HCT116 (cell line): ENCODE data around the gene LASP1NB.

Experiments
- ATAC-seq: fragments of 200-7000 bp; cut with Tn5 transposase; 2 replicates; pipeline ENCODE4 v1.9.1; 2020; ENCODE audit warnings: mild to moderate bottlenecking, moderate library complexity
- BruUV-seq: library from RNA; stranded (reverse); fragments of 400-500 nt; replicated peaks from 2 replicates; lab custom pipeline; 2021; lab: Mats Ljungman, UMichigan
- CTCF ChIA-PET: fragments of 300-600 bp; sonication (Branson Sonifier 250); formaldehyde crosslinking; loops from one replicate; lab custom pipeline; 2021; ENCODE audit warnings: antibody characterized with exemption; lab: Charles Lee
- POLR2A ChIA-PET: fragments of 300-600, 350-600 bp; sonication (Branson Sonifier 250); formaldehyde crosslinking; loops from one replicate; lab custom pipeline; 2021; ENCODE audit warnings: antibody characterized with exemption; lab: Charles Lee
- RAD21 ChIA-PET, 2 experiments: fragments of 300-600 bp; sonication (Branson Sonifier 250); formaldehyde crosslinking; loops; one replicate each; lab custom pipeline; 2023; ENCODE audit warnings: low total read pairs in 2 of 2; ENCODE audit not compliant: uncharacterized antibody in 2 of 2, unreplicated experiment in 2 of 2, low non-redundant PET in 1 of 2; lab: Charles Lee
- DNase-seq: peaks from one replicate; pipeline ENCODE4 v3.0.0-alpha.2; 2010; ENCODE audit warnings: low read depth, low spot score
- H2AFZ ChIP-seq: fragments of 200-600 bp; shearing (Covaris generic), sonication (generic); 2 replicates; pipeline ENCODE4 v1.6.1; 2017; ENCODE audit warnings: low read depth, mixed run types, mixed read lengths, antibody characterized with exemption, low read length; ENCODE audit not compliant: poor library complexity, severe bottlenecking
- H3K27ac ChIP-seq: 2 replicates; pipeline ENCODE4 v1.5.1; 2012; ENCODE audit warnings: low read depth, low read length
- H3K27me3 ChIP-seq: fragments of 200-600 bp; sonication (generic); 2 replicates; pipeline ENCODE4 v1.6.1; 2016; ENCODE audit warnings: mixed run types, low read length, mixed read lengths; ENCODE audit not compliant: insufficient read depth
- H3K36me3 ChIP-seq, 2 experiments: fragments of 200-500 bp in 1 of 2; fragments of 200-600 bp in 1 of 2; sonication (Bioruptor generic) in 1 of 2; sonication (generic) in 1 of 2; 2 replicates each; pipeline versions ENCODE4 v1.5.1 to v1.6.1; 2014 to 2016; ENCODE audit warnings: low read length in 2 of 2, inconsistent platforms in 1 of 2, mixed read lengths in 1 of 2, mixed run types in 1 of 2; ENCODE audit not compliant: insufficient read depth in 2 of 2, control insufficient read depth in 1 of 2
- H3K4me1 ChIP-seq, 2 experiments: fragments of 200-600 bp in 1 of 2; sonication (generic) in 1 of 2; 2 replicates each; pipeline versions ENCODE4 v1.5.1 to v1.6.1; 2012 to 2017; ENCODE audit warnings: low read length in 2 of 2, inconsistent platforms in 1 of 2, mild to moderate bottlenecking in 1 of 2, mixed read lengths in 1 of 2, mixed run types in 1 of 2, moderate library complexity in 1 of 2; ENCODE audit not compliant: insufficient read depth in 2 of 2, control insufficient read depth in 1 of 2
- H3K4me2 ChIP-seq: fragments of 200-600 bp; sonication (generic); 2 replicates; pipeline ENCODE4 v1.6.1; 2017; ENCODE audit warnings: mixed run types, low read length, mixed read lengths
- H3K4me3 ChIP-seq, 2 experiments: fragments of 200-600 bp in 1 of 2; sonication (generic) in 1 of 2; replicated peaks in 1 of 2; 2 replicates each; pipeline ENCODE4 v1.5.1; 2011 to 2016; ENCODE audit warnings: low read length in 2 of 2, control low read depth in 1 of 2, low read depth in 1 of 2, mild to moderate bottlenecking in 1 of 2, mixed read lengths in 1 of 2, mixed run types in 1 of 2
- H3K79me2 ChIP-seq: fragments of 200-600 bp; sonication (generic); 2 replicates; pipeline ENCODE4 v1.6.1; 2017; ENCODE audit warnings: mild to moderate bottlenecking, mixed run types, low read length, moderate library complexity, mixed read lengths; ENCODE audit not compliant: insufficient read depth
- H3K9ac ChIP-seq: fragments of 200-600 bp; sonication (generic); 2 replicates; pipeline ENCODE4 v1.6.1; 2016; ENCODE audit warnings: low read length, mixed read lengths
- H3K9me2 ChIP-seq: fragments of 200-600 bp; sonication (generic), shearing (Covaris generic); 2 replicates; pipeline ENCODE4 v1.6.1; 2017; ENCODE audit warnings: mixed run types, mild to moderate bottlenecking, moderate library complexity; ENCODE audit not compliant: insufficient read depth
- H3K9me3 ChIP-seq, 2 experiments: fragments of 200-500 bp in 1 of 2; fragments of 200-600 bp in 1 of 2; sonication (Bioruptor generic) in 1 of 2; sonication (generic) in 1 of 2; 2 replicates each; pipeline ENCODE4 v1.6.1; 2014 to 2017; ENCODE audit warnings: low read length in 2 of 2, mixed read lengths in 2 of 2, inconsistent platforms in 1 of 2, low read depth in 1 of 2, mild to moderate bottlenecking in 1 of 2, mixed run types in 1 of 2, moderate library complexity in 1 of 2; ENCODE audit not compliant: control insufficient read depth in 1 of 2, insufficient read depth in 1 of 2
- H4K20me1 ChIP-seq: fragments of 200-600 bp; sonication (generic), shearing (Covaris generic); 2 replicates; pipeline ENCODE4 v1.6.1; 2017; ENCODE audit warnings: mixed run types, mild to moderate bottlenecking, moderate library complexity; ENCODE audit not compliant: insufficient read depth
- CEBPB ChIP-seq: IDR thresholded peaks from 2 replicates; pipeline ENCODE4 v1.6.1; 2012; ENCODE audit warnings: low read depth
- ELF1 ChIP-seq: IDR thresholded peaks from 2 replicates; pipeline ENCODE4 v1.6.1; 2012; ENCODE audit warnings: low read depth, borderline replicate concordance
- EZH2 ChIP-seq: fragments of 200-600 bp; sonication (generic); IDR thresholded peaks from 2 replicates; pipeline ENCODE4 v1.6.1; 2017; ENCODE audit warnings: antibody characterized with exemption, mixed run types
- FOSL1 ChIP-seq: IDR thresholded peaks from 2 replicates; pipeline ENCODE4 v1.6.1; 2012; ENCODE audit warnings: low read depth
- JUND ChIP-seq: IDR thresholded peaks from 2 replicates; pipeline ENCODE4 v1.6.1; 2012
- POLR2A ChIP-seq: IDR thresholded peaks from 2 replicates; pipeline ENCODE4 v1.7.0; 2011; ENCODE audit warnings: borderline replicate concordance; ENCODE audit not compliant: insufficient read depth, insufficient read length; ENCODE audit errors: extremely low read depth
- SP1 ChIP-seq: IDR thresholded peaks from 2 replicates; pipeline ENCODE4 v1.6.1; 2012; ENCODE audit warnings: low read depth
- SRF ChIP-seq: IDR thresholded peaks from 2 replicates; pipeline ENCODE4 v1.6.1; 2012; ENCODE audit warnings: low read depth
- TCF7L2 ChIP-seq: IDR thresholded peaks from 2 replicates; pipeline ENCODE4 v1.7.0; 2011; ENCODE audit warnings: borderline replicate concordance, inconsistent platforms; ENCODE audit not compliant: insufficient read depth, insufficient read length; ENCODE audit errors: extremely low read depth
- intact Hi-C: fragments of 100-400 bp; cut with micrococcal nuclease; formaldehyde crosslinking; loops from 2 replicates; pipeline ENCODE4 v1.10.0; 2022
- TF ChIP-seq, protein P1 (sequence below), 3 experiments: fragments of 200-600 bp in 1 of 3; sonication (generic) in 1 of 3; IDR thresholded peaks in 2 of 3; conservative IDR thresholded peaks in 1 of 3; 2 replicates each; pipeline ENCODE4 v1.5.1; 2012 to 2017; ENCODE audit warnings: low read depth in 2 of 3, low read length in 2 of 3, antibody characterized with exemption in 1 of 3, borderline replicate concordance in 1 of 3, control low read depth in 1 of 3, mild to moderate bottlenecking in 1 of 3, mixed read lengths in 1 of 3, mixed run types in 1 of 3, moderate library complexity in 1 of 3; ENCODE audit not compliant: insufficient read depth in 1 of 3
- TF ChIP-seq, protein P2 (sequence below): IDR thresholded peaks from 2 replicates; pipeline ENCODE4 v1.6.1; 2011; ENCODE audit warnings: mild to moderate bottlenecking, low read length, moderate library complexity; ENCODE audit not compliant: insufficient replicate concordance; ENCODE audit errors: extremely low read depth
- TF ChIP-seq, protein P3 (sequence below): IDR thresholded peaks from 2 replicates; pipeline ENCODE4 v1.6.1; 2012; ENCODE audit warnings: low read depth
- TF ChIP-seq, protein P4 (sequence below): IDR thresholded peaks from 2 replicates; pipeline ENCODE4 v1.6.1; 2012

The LASP1NB gene

DNA sequence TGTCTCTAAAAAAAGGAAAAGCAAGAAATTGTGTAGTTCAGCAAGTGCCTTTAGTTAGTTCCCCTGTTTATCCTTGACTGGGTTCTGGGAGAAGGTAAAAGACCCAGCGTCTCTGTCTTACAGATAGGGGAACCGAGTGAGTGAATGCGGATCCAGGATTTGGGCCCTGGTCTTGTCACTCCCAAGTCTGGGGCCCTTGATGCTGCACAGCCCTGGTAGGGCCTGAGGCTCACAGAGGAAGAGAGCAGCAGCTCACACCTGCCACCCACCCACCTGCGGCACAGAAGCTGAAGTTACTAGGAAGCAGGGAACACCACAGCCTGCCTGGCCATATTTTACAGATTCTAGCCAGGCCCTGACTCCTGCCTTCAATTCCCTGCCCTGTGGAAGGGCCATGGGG lies 33.3 kb upstream of the LASP1NB start:
- DNase-seq (no peak), ATAC-seq (no peak)
- Histone ChIP-seq H3K4me1 (no peaks in the 10 kb centered on the region), H3K9ac (no peak overlapping the region), H3K9me2 (no peaks in the 10 kb centered on the region), H4K20me1 (no peaks in the 10 kb centered on the region), H2AFZ (no peak overlapping the region), H3K4me2 (no peak overlapping the region), H3K79me2 (peaks cover 31% of the 10 kb centered on the region), H3K36me3 (peaks cover 17 to 42% of the 10 kb centered on the region in 2 experiments; a peak in 3 of 4 replicates), H3K27ac (no peak overlapping the region), H3K9me3 (no peaks in the 10 kb centered on the region), H3K27me3 (no peaks in the 10 kb centered on the region), H3K4me3 (no peak overlapping the region)
- ChIA-PET POLR2A (no interaction called here), RAD21 (no interaction called here), CTCF (no interaction called here)
- intact Hi-C loops, result no loop called here
- TF ChIP-seq, protein P1, sequence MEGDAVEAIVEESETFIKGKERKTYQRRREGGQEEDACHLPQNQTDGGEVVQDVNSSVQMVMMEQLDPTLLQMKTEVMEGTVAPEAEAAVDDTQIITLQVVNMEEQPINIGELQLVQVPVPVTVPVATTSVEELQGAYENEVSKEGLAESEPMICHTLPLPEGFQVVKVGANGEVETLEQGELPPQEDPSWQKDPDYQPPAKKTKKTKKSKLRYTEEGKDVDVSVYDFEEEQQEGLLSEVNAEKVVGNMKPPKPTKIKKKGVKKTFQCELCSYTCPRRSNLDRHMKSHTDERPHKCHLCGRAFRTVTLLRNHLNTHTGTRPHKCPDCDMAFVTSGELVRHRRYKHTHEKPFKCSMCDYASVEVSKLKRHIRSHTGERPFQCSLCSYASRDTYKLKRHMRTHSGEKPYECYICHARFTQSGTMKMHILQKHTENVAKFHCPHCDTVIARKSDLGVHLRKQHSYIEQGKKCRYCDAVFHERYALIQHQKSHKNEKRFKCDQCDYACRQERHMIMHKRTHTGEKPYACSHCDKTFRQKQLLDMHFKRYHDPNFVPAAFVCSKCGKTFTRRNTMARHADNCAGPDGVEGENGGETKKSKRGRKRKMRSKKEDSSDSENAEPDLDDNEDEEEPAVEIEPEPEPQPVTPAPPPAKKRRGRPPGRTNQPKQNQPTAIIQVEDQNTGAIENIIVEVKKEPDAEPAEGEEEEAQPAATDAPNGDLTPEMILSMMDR (IDR thresholded peaks at IDR 0.05 in 2 of 3, conservative IDR thresholded peaks at IDR 0.05 in 1 of 3; ENCODE audit: borderline replicate concordance in 1 of 3, insufficient read depth in 1 of 3, low read depth in 2 of 3, low read length in 2 of 3), result no peak
- TF ChIP-seq, protein P2, sequence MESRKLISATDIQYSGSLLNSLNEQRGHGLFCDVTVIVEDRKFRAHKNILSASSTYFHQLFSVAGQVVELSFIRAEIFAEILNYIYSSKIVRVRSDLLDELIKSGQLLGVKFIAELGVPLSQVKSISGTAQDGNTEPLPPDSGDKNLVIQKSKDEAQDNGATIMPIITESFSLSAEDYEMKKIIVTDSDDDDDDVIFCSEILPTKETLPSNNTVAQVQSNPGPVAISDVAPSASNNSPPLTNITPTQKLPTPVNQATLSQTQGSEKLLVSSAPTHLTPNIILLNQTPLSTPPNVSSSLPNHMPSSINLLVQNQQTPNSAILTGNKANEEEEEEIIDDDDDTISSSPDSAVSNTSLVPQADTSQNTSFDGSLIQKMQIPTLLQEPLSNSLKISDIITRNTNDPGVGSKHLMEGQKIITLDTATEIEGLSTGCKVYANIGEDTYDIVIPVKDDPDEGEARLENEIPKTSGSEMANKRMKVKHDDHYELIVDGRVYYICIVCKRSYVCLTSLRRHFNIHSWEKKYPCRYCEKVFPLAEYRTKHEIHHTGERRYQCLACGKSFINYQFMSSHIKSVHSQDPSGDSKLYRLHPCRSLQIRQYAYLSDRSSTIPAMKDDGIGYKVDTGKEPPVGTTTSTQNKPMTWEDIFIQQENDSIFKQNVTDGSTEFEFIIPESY, result no peak
- TF ChIP-seq, protein P3, sequence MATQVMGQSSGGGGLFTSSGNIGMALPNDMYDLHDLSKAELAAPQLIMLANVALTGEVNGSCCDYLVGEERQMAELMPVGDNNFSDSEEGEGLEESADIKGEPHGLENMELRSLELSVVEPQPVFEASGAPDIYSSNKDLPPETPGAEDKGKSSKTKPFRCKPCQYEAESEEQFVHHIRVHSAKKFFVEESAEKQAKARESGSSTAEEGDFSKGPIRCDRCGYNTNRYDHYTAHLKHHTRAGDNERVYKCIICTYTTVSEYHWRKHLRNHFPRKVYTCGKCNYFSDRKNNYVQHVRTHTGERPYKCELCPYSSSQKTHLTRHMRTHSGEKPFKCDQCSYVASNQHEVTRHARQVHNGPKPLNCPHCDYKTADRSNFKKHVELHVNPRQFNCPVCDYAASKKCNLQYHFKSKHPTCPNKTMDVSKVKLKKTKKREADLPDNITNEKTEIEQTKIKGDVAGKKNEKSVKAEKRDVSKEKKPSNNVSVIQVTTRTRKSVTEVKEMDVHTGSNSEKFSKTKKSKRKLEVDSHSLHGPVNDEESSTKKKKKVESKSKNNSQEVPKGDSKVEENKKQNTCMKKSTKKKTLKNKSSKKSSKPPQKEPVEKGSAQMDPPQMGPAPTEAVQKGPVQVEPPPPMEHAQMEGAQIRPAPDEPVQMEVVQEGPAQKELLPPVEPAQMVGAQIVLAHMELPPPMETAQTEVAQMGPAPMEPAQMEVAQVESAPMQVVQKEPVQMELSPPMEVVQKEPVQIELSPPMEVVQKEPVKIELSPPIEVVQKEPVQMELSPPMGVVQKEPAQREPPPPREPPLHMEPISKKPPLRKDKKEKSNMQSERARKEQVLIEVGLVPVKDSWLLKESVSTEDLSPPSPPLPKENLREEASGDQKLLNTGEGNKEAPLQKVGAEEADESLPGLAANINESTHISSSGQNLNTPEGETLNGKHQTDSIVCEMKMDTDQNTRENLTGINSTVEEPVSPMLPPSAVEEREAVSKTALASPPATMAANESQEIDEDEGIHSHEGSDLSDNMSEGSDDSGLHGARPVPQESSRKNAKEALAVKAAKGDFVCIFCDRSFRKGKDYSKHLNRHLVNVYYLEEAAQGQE, result no peak
- TF ChIP-seq, protein P4, sequence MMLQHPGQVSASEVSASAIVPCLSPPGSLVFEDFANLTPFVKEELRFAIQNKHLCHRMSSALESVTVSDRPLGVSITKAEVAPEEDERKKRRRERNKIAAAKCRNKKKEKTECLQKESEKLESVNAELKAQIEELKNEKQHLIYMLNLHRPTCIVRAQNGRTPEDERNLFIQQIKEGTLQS, result no peak
- TF ChIP-seq JUND (no peak), FOSL1 (no peak), POLR2A (no peak), SP1 (no peak), EZH2 (no peak), ELF1 (no peak), CEBPB (no peak), SRF (no peak), TCF7L2 (no peak)
- no TSS peak for BruUV-seq
